SH-SY5Y (cell line): ENCODE measurements around the gene VPS9D1.

Experiments
- GATA2 ChIP-seq: IDR thresholded peaks from 2 replicates; pipeline ENCODE4 v1.6.1; 2011; ENCODE audit warnings: mild to moderate bottlenecking, low read depth, low read length
- GATA3 ChIP-seq: IDR thresholded peaks from 2 replicates; pipeline ENCODE4 v1.6.1; 2011; ENCODE audit warnings: low read depth, mild to moderate bottlenecking, low read length, moderate library complexity

VPS9D1 gene, protein sequence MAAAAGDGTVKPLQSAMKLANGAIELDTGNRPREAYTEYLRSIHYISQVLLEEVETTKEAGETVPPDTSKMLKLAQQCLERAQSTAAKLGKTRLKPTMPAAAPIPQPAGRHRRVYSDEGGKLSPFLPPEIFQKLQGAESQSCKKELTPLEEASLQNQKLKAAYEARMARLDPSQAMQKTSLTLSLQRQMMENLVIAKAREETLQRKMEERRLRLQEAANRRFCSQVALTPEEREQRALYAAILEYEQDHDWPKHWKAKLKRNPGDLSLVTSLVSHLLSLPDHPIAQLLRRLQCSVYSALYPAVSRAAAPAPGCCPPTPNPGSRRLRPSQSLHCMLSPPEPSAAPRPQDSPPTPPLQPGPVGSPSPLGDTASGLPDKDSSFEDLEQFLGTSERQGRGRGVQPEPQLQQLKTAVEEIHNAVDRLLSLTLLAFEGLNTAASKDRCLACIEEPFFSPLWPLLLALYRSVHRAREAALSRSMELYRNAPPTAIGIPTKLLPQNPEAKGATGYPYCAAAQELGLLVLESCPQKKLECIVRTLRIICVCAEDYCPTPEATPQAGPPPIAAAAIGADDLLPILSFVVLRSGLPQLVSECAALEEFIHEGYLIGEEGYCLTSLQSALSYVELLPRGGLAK

DNA sequence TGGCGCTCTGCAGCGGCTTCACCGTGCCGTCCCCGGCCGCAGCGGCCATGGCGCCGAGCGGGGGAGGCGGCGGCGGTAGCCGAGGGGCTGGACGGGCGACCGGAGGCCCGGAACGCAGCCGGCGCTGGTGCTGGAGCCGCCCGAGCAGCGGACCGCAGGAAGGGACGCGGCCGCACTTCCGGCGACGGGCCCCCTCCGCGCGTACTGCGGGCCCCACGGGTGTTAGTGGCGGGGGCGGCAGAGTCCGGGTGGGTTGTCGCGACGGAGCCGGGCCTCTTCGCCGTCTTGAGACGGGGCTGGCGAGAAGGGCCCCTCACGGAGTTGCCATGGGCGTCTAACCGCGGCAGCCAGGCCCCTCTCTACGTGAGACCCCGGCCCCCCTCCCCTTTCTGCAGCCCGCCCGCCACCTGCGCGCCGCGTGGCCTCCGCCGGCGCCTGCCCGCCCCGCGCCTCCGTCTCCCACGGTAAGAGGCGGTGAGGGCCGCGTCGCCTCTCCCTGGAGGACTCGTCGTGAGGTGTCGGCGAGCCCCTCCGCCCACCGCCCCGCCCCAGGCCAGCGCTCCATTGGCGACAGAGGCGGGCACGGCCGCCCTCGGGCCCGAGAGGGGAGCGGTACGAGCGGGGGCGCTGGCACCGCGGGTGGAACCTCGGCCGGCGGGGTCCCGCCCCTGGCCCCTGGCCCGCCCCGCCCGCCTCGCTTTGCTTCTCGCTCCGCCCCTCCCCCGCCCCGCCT, at the start of gene VPS9D1, which contains the start of gene ZNF276:
Gene VPS9D1, minus strand, starts transcription at position 86 of the 733 bp plus-strand sequence. Its CDS starts 37 bp downstream, at position 49.
Gene ZNF276, plus strand, starts transcription at position 725 of the 733 bp plus-strand sequence. CDS start 104 bp downstream, outside the sequence.
- no peak for TF ChIP-seq GATA2
- TF ChIP-seq GATA3, result no peak

DNA sequence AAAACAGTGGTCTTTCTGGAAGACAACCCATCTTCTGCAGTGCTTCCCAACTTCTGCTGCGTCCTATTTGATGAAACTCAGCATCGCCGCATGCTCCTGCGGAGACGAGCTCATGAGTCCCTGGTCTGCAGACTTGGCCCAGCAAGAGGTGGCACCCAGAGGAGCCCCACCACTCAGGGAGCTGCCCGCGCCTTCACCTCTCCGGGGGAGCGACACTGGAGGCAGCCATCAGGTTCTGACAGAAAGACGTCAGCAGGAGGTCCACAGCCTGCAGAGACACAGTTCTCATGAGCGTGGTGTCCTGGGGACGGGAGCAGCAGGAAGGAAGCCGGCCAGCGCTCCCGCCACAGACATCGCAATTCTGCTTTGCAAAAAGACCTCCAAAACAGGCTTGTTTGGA, 49.7 kb upstream of the VPS9D1 start:
- TF ChIP-seq GATA3 (no peak), GATA2 (no peak)

DNA sequence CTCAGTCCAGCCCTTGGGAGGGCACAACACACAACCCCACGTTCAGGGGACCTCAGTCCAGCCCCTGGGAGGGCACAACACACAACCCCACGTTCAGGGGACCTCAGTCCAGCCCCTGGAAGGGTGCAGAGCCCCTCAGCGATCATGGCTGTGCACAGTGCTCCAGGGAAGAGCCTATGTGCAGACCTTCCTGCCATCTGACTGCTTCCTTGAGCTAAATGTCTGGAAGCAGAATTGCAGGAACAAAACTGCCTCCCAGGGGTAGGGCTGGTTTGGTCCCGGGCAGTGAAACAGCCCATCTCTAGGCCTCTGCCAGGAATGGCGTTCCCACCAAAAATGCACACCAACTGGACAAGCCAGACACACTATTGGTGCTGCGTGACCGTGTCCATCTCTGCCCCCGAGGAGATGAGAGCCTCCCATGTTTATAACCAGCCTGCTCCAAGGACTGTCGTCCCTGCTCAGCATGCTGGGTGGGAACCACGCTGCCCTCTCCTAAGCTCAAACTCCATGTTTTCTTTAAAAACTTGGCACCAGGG, 44.7 kb upstream of the VPS9D1 start:
- TF ChIP-seq GATA2 (no peak), GATA3 (no peak)

DNA sequence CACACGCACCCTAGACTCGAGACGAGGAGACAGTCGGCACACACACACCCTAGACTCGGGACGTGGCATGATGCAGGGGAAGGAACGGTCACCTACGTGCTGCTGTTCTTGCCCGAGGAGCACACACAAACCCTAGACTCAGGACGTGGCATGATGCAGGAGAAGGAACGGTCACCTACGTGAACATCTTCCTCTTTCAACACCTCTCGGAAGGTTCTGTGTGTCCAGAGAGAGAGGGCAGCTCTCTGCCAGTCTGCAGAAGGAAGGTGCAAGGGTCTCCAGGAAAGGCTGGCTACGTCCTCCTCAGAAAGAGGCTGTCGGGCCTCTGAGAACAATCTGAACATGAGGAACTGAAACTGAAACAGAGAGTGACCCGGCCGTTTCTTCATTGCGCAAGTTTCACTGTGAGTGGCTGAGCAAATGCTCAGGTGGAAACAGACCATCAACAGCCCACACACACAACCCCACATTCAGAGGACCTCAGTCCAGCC, 44.1 kb upstream of the VPS9D1 start:
- TF ChIP-seq GATA3 (no peak), GATA2 (no peak)

DNA sequence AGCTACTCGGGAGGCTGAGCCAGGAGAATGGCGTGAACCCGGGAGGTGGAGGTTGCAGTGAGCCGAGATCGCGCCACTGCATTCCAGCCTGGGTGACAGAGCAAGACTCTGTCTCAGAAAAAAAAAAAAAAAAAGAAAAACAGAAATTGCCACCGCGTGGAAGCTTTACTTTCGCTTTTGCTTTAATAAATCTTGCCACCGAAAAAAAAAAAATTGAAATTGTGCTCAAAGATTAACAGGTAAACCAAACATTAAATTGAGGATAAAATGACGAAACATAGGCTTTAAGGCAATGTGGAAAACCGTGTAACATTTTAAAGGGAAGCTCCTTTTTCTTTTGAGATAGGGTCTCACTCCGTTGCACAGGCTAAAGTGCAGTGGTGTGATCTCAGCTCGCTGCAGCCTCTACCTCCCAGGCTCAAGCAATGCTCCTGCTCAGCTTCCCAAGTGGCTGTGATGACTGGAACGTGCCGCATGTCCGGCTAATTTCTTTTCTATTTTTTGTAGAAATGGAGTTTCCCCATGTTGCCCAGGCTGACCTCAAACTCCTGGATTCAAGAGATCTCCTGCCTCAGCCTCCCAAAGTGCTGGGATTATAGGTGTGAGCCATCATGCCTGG, 40.7 kb upstream of the VPS9D1 start:
- TF ChIP-seq GATA3 (no peak), GATA2 (no peak)

DNA sequence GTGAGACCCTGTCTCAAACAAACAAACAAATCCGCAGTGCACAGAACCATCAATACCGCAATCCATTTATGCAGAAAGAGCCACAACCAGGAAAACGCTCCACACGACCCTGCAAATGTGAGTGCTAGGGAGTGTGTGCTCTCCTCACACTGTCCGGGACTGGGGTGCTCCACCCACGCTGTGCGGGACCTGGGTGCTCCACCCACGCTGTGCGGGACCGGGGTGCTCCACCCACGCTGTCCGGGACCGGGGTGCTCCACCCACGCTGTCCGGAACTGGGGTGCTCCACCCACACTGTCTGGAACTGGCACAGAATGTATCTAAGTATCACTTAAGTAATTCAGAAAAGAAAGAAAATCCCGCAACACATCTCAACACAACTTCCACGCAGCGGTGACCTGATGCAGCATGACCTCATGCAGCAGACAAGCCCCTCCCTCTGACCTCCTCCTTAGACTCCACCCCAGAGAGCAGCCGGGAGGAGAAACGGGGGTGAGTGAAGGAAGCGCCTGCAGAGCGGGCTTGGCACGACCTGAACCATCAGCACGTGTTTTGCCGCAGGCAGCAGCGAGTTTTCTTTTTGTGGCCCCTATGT, 39.1 kb upstream of the VPS9D1 start:
- TF ChIP-seq GATA3, result no peak
- no peak for TF ChIP-seq GATA2

DNA sequence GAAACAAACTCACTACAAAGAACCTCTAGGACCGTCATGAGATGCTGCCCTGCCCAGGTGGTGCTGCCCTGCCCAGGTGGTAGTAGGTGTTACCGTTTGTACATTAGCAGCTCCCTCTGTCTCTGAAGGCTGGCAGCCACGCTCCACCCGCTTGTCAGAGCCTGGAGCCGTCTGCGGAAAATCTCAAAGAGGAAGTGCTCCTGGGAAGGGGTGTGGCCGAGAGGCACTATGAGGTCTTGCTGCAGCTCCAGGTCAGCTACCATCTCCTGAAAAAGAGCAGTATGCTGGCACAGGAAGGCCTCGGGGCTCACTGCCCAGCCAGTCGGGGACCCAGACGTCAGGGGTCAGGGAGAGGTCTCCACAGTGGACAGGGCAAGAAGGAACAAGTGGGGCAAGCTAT, 28.9 kb upstream of the VPS9D1 start:
- no peak for TF ChIP-seq GATA2

DNA sequence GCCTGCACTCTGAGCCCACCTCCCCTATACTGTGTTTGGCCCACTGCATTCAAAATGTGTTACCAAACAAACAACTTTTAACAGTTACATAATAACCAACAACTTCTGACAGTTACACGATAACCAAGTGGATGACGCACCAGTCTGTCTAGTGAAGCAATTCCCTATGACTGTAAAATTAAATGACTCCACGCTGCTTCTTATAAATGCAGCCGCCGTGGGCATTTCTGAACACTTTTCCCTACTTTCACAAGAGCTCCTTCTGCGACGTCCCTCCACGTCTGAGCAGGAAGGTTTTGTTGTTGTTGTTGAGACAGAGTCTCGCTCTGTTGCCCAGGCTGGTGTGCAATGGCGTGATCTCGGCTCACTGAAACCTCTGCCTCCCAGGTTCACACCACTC, 28.2 kb upstream of the VPS9D1 start:
- TF ChIP-seq GATA2 (no peak), GATA3 (no peak)

DNA sequence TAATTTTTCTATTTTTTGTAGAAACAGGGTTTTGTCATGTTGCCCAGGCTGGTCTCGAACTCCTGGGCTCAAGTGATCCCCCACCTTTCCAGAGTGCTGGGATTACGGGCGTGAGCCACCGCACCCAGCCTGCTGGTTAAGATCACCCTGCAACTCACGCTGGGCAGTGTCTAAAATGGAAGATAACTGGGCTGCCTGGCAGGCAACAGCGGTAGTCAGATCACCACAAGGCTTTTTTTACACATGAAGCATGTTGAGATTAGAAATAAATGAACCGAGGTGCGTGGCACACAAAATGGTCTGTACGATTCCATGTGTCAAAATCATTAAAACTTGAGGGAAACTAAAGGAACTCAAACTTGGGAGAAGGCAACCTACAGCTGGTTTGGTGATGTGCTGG, 27.4 kb upstream of the VPS9D1 start:
- no peak for TF ChIP-seq GATA3
- TF ChIP-seq GATA2, result no peak

DNA sequence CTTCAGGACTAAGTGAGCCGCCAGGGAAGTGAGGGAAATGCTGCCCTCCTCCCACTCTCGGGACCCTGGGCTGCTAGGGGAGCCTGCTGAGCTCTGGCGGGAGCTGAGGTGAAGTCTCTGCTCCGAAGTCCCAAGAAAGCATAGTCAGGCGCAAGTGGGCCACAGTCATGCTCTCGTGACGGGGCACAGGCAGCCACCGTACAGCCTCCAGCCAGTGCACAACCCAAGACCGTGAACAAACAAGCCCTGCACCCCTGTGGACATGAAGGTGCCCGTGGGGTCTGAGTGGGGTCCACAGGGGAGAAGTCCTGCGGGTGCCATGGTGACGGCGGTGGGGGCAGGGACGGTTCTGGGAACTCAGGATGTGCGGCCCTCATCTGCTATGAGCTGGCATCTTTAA, 25.3 kb upstream of the VPS9D1 start:
- no peak for TF ChIP-seq GATA3
- TF ChIP-seq GATA2, result no peak

DNA sequence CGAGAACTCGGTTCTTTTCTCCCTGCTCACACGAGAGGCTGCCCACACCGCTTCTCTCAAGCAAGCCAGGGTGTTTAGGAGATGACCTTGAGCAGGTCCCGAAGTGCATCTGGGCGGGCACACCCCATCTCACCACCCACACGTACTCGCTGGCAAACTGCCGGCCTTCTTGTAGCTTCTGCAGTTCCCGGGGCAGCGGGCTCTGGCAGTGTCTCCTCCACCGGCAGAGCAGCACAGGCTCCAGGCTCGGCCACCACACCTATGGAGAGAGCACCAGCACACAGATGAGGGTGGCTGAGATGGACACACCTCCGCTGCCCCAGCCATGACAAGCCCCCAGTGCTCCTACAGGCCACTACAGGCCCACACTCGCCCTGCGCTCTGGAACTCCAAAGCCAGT, 24.1 kb upstream of the VPS9D1 start:
- TF ChIP-seq GATA2, result no peak
- no peak for TF ChIP-seq GATA3

DNA sequence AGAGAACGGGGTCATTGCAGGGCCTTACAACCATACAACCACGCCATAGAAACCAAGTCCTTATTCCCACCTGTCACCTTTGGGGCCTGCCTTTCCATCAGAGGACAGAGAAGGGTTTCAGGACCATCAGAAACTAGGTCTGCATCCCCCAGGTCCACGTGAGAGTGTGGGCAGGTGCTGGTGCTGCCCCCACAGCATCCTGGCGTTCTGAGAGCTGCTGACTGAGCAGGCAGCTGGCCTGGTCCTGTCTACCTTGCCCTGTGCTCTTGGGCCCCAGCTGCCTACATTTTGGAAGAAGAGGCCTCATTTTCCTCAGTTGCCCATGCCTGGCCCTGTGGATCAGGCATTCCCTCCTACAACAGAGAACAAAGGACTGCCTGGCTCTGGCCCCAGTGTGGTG, 22.2 kb upstream of the VPS9D1 start:
- TF ChIP-seq GATA2 (no peak), GATA3 (no peak)

DNA sequence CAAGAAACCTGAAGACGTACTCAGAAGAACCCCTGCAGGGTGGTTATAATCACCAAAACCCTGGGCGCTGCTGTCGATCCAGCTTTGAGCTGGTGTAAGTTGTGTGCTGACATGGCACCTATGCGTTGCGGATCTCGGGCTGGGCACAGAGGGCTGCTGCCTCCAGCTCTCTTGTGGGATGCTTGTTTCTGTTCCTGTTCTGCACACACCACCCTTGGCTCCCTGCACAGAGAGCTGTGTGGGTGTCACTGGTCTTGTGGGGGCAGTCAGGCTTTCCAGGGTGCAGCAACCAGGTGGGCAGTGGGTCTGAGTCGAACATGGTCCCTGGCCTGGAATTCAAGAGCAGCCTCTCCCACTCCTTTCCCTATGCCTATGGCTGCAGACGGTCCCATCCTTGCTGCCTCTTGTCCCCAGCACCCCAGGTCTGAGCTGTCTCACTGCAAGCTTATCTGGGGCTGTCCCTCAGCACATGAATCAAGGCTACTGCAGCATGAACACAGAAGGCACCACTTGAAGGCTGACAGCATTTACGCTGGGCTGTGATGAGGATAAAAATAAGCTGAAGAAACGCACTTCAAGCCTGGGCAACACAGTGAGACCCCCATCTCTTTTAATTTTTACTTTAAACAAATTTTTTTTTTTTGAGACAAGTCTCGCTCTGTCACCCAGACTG, 20.8 kb upstream of the VPS9D1 start:
- TF ChIP-seq GATA3, result no peak
- TF ChIP-seq GATA2, result no peak

DNA sequence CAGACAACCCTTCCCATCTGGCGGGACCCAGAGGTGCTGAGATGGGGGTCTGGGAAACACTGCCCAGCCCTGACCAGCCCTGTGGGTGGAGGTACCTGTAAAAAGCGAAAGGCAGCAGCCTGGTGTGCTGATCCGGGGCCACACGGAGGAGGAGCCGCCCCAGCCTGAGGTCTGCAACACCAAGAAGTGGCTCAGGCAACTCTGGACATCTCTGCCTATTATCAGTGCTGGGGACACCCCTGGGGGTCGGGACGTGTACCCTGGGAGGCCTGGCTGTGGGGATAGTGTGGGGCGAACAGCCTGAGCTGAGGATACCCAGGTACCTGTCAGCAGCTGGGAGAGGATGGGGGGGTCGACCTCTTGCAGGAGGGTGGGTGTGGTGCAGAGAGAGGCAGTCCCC, 18.7 kb upstream of the VPS9D1 start:
- TF ChIP-seq GATA2, result no peak
- no peak for TF ChIP-seq GATA3
